Measurements from ENCODE around the gene TRRAP.

Gene TRRAP

GRCh38 chr7:98874942-98875341 lies 3.4 kb upstream of the TRRAP start:
- no peaks in the 10 kb centered on the region for H3K36me3 ChIP-seq (ENCODE audit: control insufficient read depth in 1 of 2, insufficient read depth in 2 of 2, low read length in 2 of 2)
- no CpG with 5 or more reads among the region's 1 CpG for WGBS (ENCODE audit: extremely low coverage, insufficient coverage, insufficient read length)
- no peak overlapping the region for H3K23ac ChIP-seq (ENCODE audit: low read length)

GRCh38 chr7:98875501-98875900 lies 2.8 kb upstream of the TRRAP start:
- no peak overlapping the region for H2BK12ac ChIP-seq (ENCODE audit: low read length)
- peaks cover 7% of the 10 kb centered on the region for H3K27me3 ChIP-seq (ENCODE audit: insufficient read depth, low read length)
- no peak overlapping the region for H2BK120ac ChIP-seq (ENCODE audit: insufficient read depth, low read length, poor library complexity)
- H3K9ac ChIP-seq (ENCODE audit: low read length): no peak overlapping the region
- no peak overlapping the region for H2BK5ac ChIP-seq (ENCODE audit: low read depth, low read length, poor library complexity)
- H2AFZ ChIP-seq (ENCODE audit: insufficient read depth, low read length, poor library complexity): no peak overlapping the region
- peaks cover 1% of the 10 kb centered on the region for H3K9me3 ChIP-seq (ENCODE audit: insufficient read depth, low read depth, low read length)
- no peak overlapping the region for H3K18ac ChIP-seq (ENCODE audit: low read length)
- peaks cover 16% of the 10 kb centered on the region for H3K79me2 ChIP-seq (ENCODE audit: control insufficient read depth, insufficient read depth, low read length, poor library complexity)
- H3K23ac ChIP-seq (ENCODE audit: low read length): no peak overlapping the region
- no peak overlapping the region for H3K4me2 ChIP-seq (ENCODE audit: low read length)
- H3K4me3 ChIP-seq (ENCODE audit: low read depth, low read length): no peak overlapping the region
- no peak overlapping the region for H4K12ac ChIP-seq (ENCODE audit: low read depth, low read length)
- H3K27ac ChIP-seq (ENCODE audit: low read depth, low read length): no peak overlapping the region
- peaks cover 4 to 9% of the 10 kb centered on the region in 2 experiments for H3K4me1 ChIP-seq (ENCODE audit: control insufficient read depth in 1 of 2, insufficient read depth in 2 of 2, low read length in 2 of 2)
- no peak overlapping the region for H2AK5ac ChIP-seq (ENCODE audit: low read length)
- H3K36me3 ChIP-seq (ENCODE audit: control insufficient read depth in 1 of 2, insufficient read depth in 2 of 2, low read length in 2 of 2): no peaks in the 10 kb centered on the region
- H4K91ac ChIP-seq (ENCODE audit: low read depth, low read length): no peak overlapping the region
- H4K8ac ChIP-seq (ENCODE audit: low read depth, low read length): no peak overlapping the region
- no CpG with 5 or more reads among the region's 9 CpGs for WGBS (ENCODE audit: extremely low coverage, insufficient coverage, insufficient read length)
- DNase-seq: no peak
- H3K14ac ChIP-seq (ENCODE audit: low read length): no peak overlapping the region
- peaks cover 14% of the 10 kb centered on the region for H3K79me1 ChIP-seq (ENCODE audit: low read length)
- no peak overlapping the region for H3K4ac ChIP-seq (ENCODE audit: low read depth, low read length)

More at GRCh38 chr7:98874942-98875341, 3.4 kb upstream of the TRRAP start:
- Histone ChIP-seq H2BK5ac (ENCODE audit: low read depth, low read length, poor library complexity) (no peak overlapping the region), H3K79me1 (ENCODE audit: low read length) (peaks cover 14% of the 10 kb centered on the region), H3K79me2 (ENCODE audit: control insufficient read depth, insufficient read depth, low read length, poor library complexity) (peaks cover 16% of the 10 kb centered on the region), H3K9me3 (ENCODE audit: insufficient read depth, low read depth, low read length) (peaks cover 1% of the 10 kb centered on the region), H3K14ac (ENCODE audit: low read length) (no peak overlapping the region), H2AK5ac (ENCODE audit: low read length) (no peak overlapping the region), H3K4me3 (ENCODE audit: low read depth, low read length) (no peak overlapping the region), H3K4ac (ENCODE audit: low read depth, low read length) (no peak overlapping the region), H3K27me3 (ENCODE audit: insufficient read depth, low read length) (peaks cover 12% of the 10 kb centered on the region), H2BK12ac (ENCODE audit: low read length) (no peak overlapping the region), H2BK120ac (ENCODE audit: insufficient read depth, low read length, poor library complexity) (no peak overlapping the region), H3K18ac (ENCODE audit: low read length) (no peak overlapping the region), H4K12ac (ENCODE audit: low read depth, low read length) (no peak overlapping the region), H3K9ac (ENCODE audit: low read length) (no peak overlapping the region), H3K4me1 (ENCODE audit: control insufficient read depth in 1 of 2, insufficient read depth in 2 of 2, low read length in 2 of 2) (peaks cover 5 to 10% of the 10 kb centered on the region in 2 experiments), H3K27ac (ENCODE audit: low read depth, low read length) (no peak overlapping the region), H3K4me2 (ENCODE audit: low read length) (no peak overlapping the region), H2AFZ (ENCODE audit: insufficient read depth, low read length, poor library complexity) (no peak overlapping the region), H4K8ac (ENCODE audit: low read depth, low read length) (no peak overlapping the region), H4K91ac (ENCODE audit: low read depth, low read length) (no peak overlapping the region)
- DNase-seq: no peak

GRCh38 chr7:98877146-98877545 lies 1.2 kb upstream of the TRRAP start:
- no peak overlapping the region for H3K4me2 ChIP-seq (ENCODE audit: low read length)
- WGBS (ENCODE audit: extremely low coverage, insufficient coverage, insufficient read length): no CpG with 5 or more reads among the region's 6 CpGs
- H2AFZ ChIP-seq (ENCODE audit: insufficient read depth, low read length, poor library complexity): no peak overlapping the region
- no peak overlapping the region for H2BK12ac ChIP-seq (ENCODE audit: low read length)
- no peak overlapping the region for H3K18ac ChIP-seq (ENCODE audit: low read length)
- DNase-seq: no peak
- H4K8ac ChIP-seq (ENCODE audit: low read depth, low read length): no peak overlapping the region
- no peak overlapping the region for H3K23ac ChIP-seq (ENCODE audit: low read length)
- peaks cover 4 to 9% of the 10 kb centered on the region in 2 experiments for H3K4me1 ChIP-seq (ENCODE audit: control insufficient read depth in 1 of 2, insufficient read depth in 2 of 2, low read length in 2 of 2)
- no peaks in the 10 kb centered on the region for H3K27me3 ChIP-seq (ENCODE audit: insufficient read depth, low read length)
- H3K4me3 ChIP-seq (ENCODE audit: low read depth, low read length): no peak overlapping the region
- no peak overlapping the region for H3K4ac ChIP-seq (ENCODE audit: low read depth, low read length)
- no peaks in the 10 kb centered on the region for H3K9me3 ChIP-seq (ENCODE audit: insufficient read depth, low read depth, low read length)
- H2AK5ac ChIP-seq (ENCODE audit: low read length): no peak overlapping the region
- peaks cover 16% of the 10 kb centered on the region for H3K79me2 ChIP-seq (ENCODE audit: control insufficient read depth, insufficient read depth, low read length, poor library complexity)
- no peak overlapping the region for H4K12ac ChIP-seq (ENCODE audit: low read depth, low read length)
- no peak overlapping the region for H4K91ac ChIP-seq (ENCODE audit: low read depth, low read length)
- no peak overlapping the region for H3K14ac ChIP-seq (ENCODE audit: low read length)
- H3K9ac ChIP-seq (ENCODE audit: low read length): no peak overlapping the region
- H3K79me1 ChIP-seq (ENCODE audit: low read length): peaks cover 14% of the 10 kb centered on the region
- no peak overlapping the region for H2BK120ac ChIP-seq (ENCODE audit: insufficient read depth, low read length, poor library complexity)
- H3K36me3 ChIP-seq (ENCODE audit: control insufficient read depth in 1 of 2, insufficient read depth in 2 of 2, low read length in 2 of 2): peaks cover 5% of the 10 kb centered on the region in 2 experiments
- H2BK5ac ChIP-seq (ENCODE audit: low read depth, low read length, poor library complexity): no peak overlapping the region
- H3K27ac ChIP-seq (ENCODE audit: low read depth, low read length): no peak overlapping the region

- peak overlapping the region; percentile 89 for H3K14ac ChIP-seq (ENCODE audit: low read length)
- H3K36me3 ChIP-seq (ENCODE audit: control insufficient read depth in 1 of 2, insufficient read depth in 2 of 2, low read length in 2 of 2): peaks cover 12% of the 10 kb centered on the region in 2 experiments
- H4K8ac ChIP-seq (ENCODE audit: low read depth, low read length): peak overlapping the region; percentile 95
- H3K27me3 ChIP-seq (ENCODE audit: insufficient read depth, low read length): no peaks in the 10 kb centered on the region
- peak overlapping the region; percentile 65 for H3K4ac ChIP-seq (ENCODE audit: low read depth, low read length)
- H3K9me3 ChIP-seq (ENCODE audit: insufficient read depth, low read depth, low read length): no peaks in the 10 kb centered on the region
- peaks cover 16% of the 10 kb centered on the region for H3K79me2 ChIP-seq (ENCODE audit: control insufficient read depth, insufficient read depth, low read length, poor library complexity)
- H3K4me3 ChIP-seq (ENCODE audit: low read depth, low read length): peak overlapping the region; percentile 96
- H3K79me1 ChIP-seq (ENCODE audit: low read length): peaks cover 14% of the 10 kb centered on the region
- DNase-seq: no peak
- H4K91ac ChIP-seq (ENCODE audit: low read depth, low read length): peak overlapping the region; percentile 81
- peaks cover 4 to 9% of the 10 kb centered on the region in 2 experiments for H3K4me1 ChIP-seq (ENCODE audit: control insufficient read depth in 1 of 2, insufficient read depth in 2 of 2, low read length in 2 of 2)
- no peak overlapping the region for H3K23ac ChIP-seq (ENCODE audit: low read length)
- H2BK5ac ChIP-seq (ENCODE audit: low read depth, low read length, poor library complexity): peak overlapping the region; percentile 42
- peak overlapping the region; percentile 25 for H2BK120ac ChIP-seq (ENCODE audit: insufficient read depth, low read length, poor library complexity)
- H2AFZ ChIP-seq (ENCODE audit: insufficient read depth, low read length, poor library complexity): peak overlapping the region; percentile 74
- H2AK5ac ChIP-seq (ENCODE audit: low read length): peak overlapping the region; percentile 0
- peak overlapping the region; percentile 89 for H3K18ac ChIP-seq (ENCODE audit: low read length)
- H2BK12ac ChIP-seq (ENCODE audit: low read length): no peak overlapping the region
- H3K4me2 ChIP-seq (ENCODE audit: low read length): peak overlapping the region; percentile 97
- H3K27ac ChIP-seq (ENCODE audit: low read depth, low read length): no peak overlapping the region
- no CpG with 5 or more reads among the region's 18 CpGs for WGBS (ENCODE audit: extremely low coverage, insufficient coverage, insufficient read length)
- peak overlapping the region; percentile 32 for H3K9ac ChIP-seq (ENCODE audit: low read length)
- peak overlapping the region; percentile 93 for H4K12ac ChIP-seq (ENCODE audit: low read depth, low read length)
These were observed 504 bp upstream of the TRRAP start for GRCh38 chr7:98877692-98878364.
